HepG2 (cell line): Measurements from ENCODE around the gene KRT71. TPM values are rescaled to one million over a fixed set of nuclear protein-coding genes. Genes with fewer than 3 reads are reported as not detected.

ENCODE experiments used
- ATAC-seq: fragments of 200-7000 bp; cut with Tn5 transposase; 3 replicates; pipeline ENCODE4 v1.9.1; 2020; ENCODE audit warnings: mild to moderate bottlenecking, moderate library complexity
- BruUV-seq: library from RNA; stranded (reverse); fragments of 400-500 nt; replicated peaks from 2 replicates; lab custom pipeline; 2021; lab: Mats Ljungman, UMichigan
- CTCF ChIA-PET: fragments of 300-600 bp; formaldehyde crosslinking; extraction: SDS; loops from one replicate; lab custom pipeline; 2021; ENCODE audit warnings: low total read pairs, inconsistent platforms, low intra/inter-chr PET ratio; lab: Yijun Ruan, JAX
- POLR2A ChIA-PET: fragments of 350-600 bp; sonication (Branson Sonifier 250); formaldehyde crosslinking; loops from one replicate; lab custom pipeline; 2020; ENCODE audit warnings: antibody characterized with exemption, inconsistent platforms; lab: Yijun Ruan, JAX
- DNase-seq: peaks from one replicate; pipeline ENCODE4 v3.0.0-alpha.2; 2015; ENCODE audit warnings: low spot score
- FAIRE-seq: peaks from 3 replicates; lab custom pipeline; 2011; peaks lifted over from hg19 to GRCh38; lab: Jason Lieb, UNC
- H2AFZ ChIP-seq: one replicate; pipeline ENCODE4 v1.6.1; 2011; ENCODE audit warnings: low read length, inconsistent platforms
- H3K27ac ChIP-seq: fragments of 300-600 bp; 3 replicates; pipeline ENCODE4 v1.8.0; 2011; ENCODE audit warnings: mixed run types, mild to moderate bottlenecking, mixed read lengths, low read length, inconsistent platforms; ENCODE audit not compliant: insufficient read depth; ENCODE audit errors: extremely low read length
- H3K27me3 ChIP-seq, 2 experiments: fragments of 200-600 bp in 1 of 2; 2 replicates in 1 of 2; 3 replicates in 1 of 2; pipeline versions ENCODE4 v1.6.0 to v1.8.0; 2011; ENCODE audit warnings: low read length in 2 of 2, mild to moderate bottlenecking in 2 of 2, moderate library complexity in 2 of 2, inconsistent platforms in 1 of 2; ENCODE audit not compliant: insufficient read depth in 2 of 2, control insufficient read depth in 1 of 2
- H3K36me3 ChIP-seq, 2 experiments: fragments of 200-600 bp in 1 of 2; replicated peaks in 1 of 2; 2 replicates in 1 of 2; 3 replicates in 1 of 2; pipeline versions ENCODE4 v1.5.1 to v1.8.0; 2011; ENCODE audit warnings: low read length in 2 of 2, inconsistent platforms in 1 of 2; ENCODE audit not compliant: insufficient read depth in 2 of 2, control insufficient read depth in 1 of 2
- H3K4me1 ChIP-seq: 2 replicates; pipeline ENCODE4 v1.5.1; 2012; ENCODE audit warnings: low read length, inconsistent platforms; ENCODE audit not compliant: insufficient read depth
- H3K4me2 ChIP-seq: 2 replicates; pipeline ENCODE4 v1.6.0; 2011; ENCODE audit warnings: low read depth, low read length, inconsistent platforms
- H3K4me3 ChIP-seq, 3 experiments: fragments of 200-600 bp in 1 of 3; sonication (generic), shearing (Covaris generic) in 1 of 3; replicated peaks in 1 of 3; 2 replicates each; pipeline ENCODE4 v1.5.1; 2011 to 2016; ENCODE audit warnings: low read length in 3 of 3, inconsistent platforms in 2 of 3, low read depth in 2 of 3, mild to moderate bottlenecking in 2 of 3, control low read depth in 1 of 3, mixed read lengths in 1 of 3; ENCODE audit not compliant: insufficient read depth in 1 of 3
- H3K79me2 ChIP-seq: one replicate; pipeline ENCODE4 v1.6.1; 2011; ENCODE audit warnings: low read length, inconsistent platforms; ENCODE audit not compliant: insufficient read depth
- H3K9ac ChIP-seq: 2 replicates; pipeline ENCODE4 v1.6.0; 2011; ENCODE audit warnings: mild to moderate bottlenecking, low read depth, low read length, inconsistent platforms; ENCODE audit not compliant: insufficient read depth
- H3K9me3 ChIP-seq: 2 replicates; pipeline ENCODE4 v1.5.1; 2012; ENCODE audit warnings: mild to moderate bottlenecking, low read length
- H4K20me1 ChIP-seq: 2 replicates; pipeline ENCODE4 v1.6.0; 2011; ENCODE audit warnings: inconsistent platforms, mild to moderate bottlenecking, low read length, moderate library complexity; ENCODE audit not compliant: insufficient read depth
- ARNTL ChIP-seq: sonication (generic); formaldehyde crosslinking; IDR thresholded peaks from 2 replicates; pipeline ENCODE4 v1.4.0; 2020; ENCODE audit warnings: mild to moderate bottlenecking, missing genetic modification reagents
- FOXA1 ChIP-seq, 2 experiments: fragments of 450-650 bp in 1 of 2; sonication (generic) in 1 of 2; formaldehyde crosslinking in 1 of 2; IDR thresholded peaks; 2 replicates each; pipeline versions ENCODE4 v1.4.0 to v1.6.1; 2016 to 2020; ENCODE audit warnings: missing genetic modification reagents in 1 of 2
- KDM6A ChIP-seq: IDR thresholded peaks from 2 replicates; pipeline ENCODE4 v1.6.1; 2016; ENCODE audit warnings: low read depth
- MEF2D ChIP-seq: sonication (generic); formaldehyde crosslinking; IDR thresholded peaks from 2 replicates; pipeline ENCODE4 v1.5.1; 2020; ENCODE audit warnings: mild to moderate bottlenecking, missing genetic modification reagents
- MIXL1 ChIP-seq: IDR thresholded peaks from 2 replicates; pipeline ENCODE4 v1.6.1; 2016
- SAP130 ChIP-seq: IDR thresholded peaks from 2 replicates; pipeline ENCODE4 v1.6.1; 2016; ENCODE audit warnings: low read depth
- SKI ChIP-seq: fragments of 450-650 bp; IDR thresholded peaks from one replicate; pipeline ENCODE4 v1.6.1; 2018; ENCODE audit warnings: mild to moderate bottlenecking; ENCODE audit not compliant: partially characterized antibody
- TBX2 ChIP-seq: sonication (generic); formaldehyde crosslinking; IDR thresholded peaks from 2 replicates; pipeline ENCODE4 v1.5.0; 2020; ENCODE audit warnings: missing genetic modification reagents, mild to moderate bottlenecking, borderline replicate concordance
- ZFP41 ChIP-seq: sonication (generic); formaldehyde crosslinking; IDR thresholded peaks from 2 replicates; pipeline ENCODE4 v1.4.0; 2020; ENCODE audit warnings: mild to moderate bottlenecking, missing genetic modification reagents, borderline replicate concordance
- ZNF136 ChIP-seq: sonication (generic); formaldehyde crosslinking; IDR thresholded peaks from 2 replicates; pipeline ENCODE4 v1.8.1; 2022; ENCODE audit warnings: low read depth, mild to moderate bottlenecking, moderate library complexity, missing genetic modification reagents
- ZNF143 ChIP-seq: sonication (generic); formaldehyde crosslinking; IDR thresholded peaks from 2 replicates; pipeline ENCODE4 v1.4.0; 2020; ENCODE audit warnings: missing genetic modification reagents
- ZNF264 ChIP-seq: sonication (generic); formaldehyde crosslinking; IDR thresholded peaks from 2 replicates; pipeline ENCODE4 v1.4.0; 2020; ENCODE audit warnings: missing genetic modification reagents
- WGBS: methylation state at CpG from one replicate; pipeline ENCODE4 v1.1.6; 2017; ENCODE audit warnings: low lambda C conversion rate; 5-methylcytosine and 5-hydroxymethylcytosine counted together
- in situ Hi-C: cut with HindIII; loops from 2 replicates; pipeline ENCODE4 v1.10.0; 2017; ENCODE audit warnings: low pct_unique_long_range_greater_than_20kb; ENCODE audit not compliant: extremely low pct_ligation_motif_present
- intact Hi-C: fragments of 100-400 bp; cut with micrococcal nuclease; formaldehyde crosslinking; loops from one replicate; pipeline ENCODE4 v1.10.0; 2022; ENCODE audit not compliant: unreplicated experiment
- polyA plus RNA-seq, 8 experiments: library from polyadenylated mRNA; depleted of rRNA in 3 of 8; stranded (reverse) in 7 of 8; unstranded in 1 of 8; fragments of >200 nt; fragmentation: Illumina TruSeq in 4 of 8; extraction: Trizol in 4 of 8; gene quantifications; 2 replicates each; pipeline versions ENCODE4 v1.2.1 to v1.2.3, GENCODE V29; 2011 to 2016; ENCODE audit warnings: low read depth in 4 of 8, missing spikeins in 1 of 8, mixed read lengths in 1 of 8; ENCODE audit not compliant: insufficient read depth in 1 of 8
- total RNA-seq, 5 experiments: library from RNA; depleted of rRNA; stranded (reverse); fragments of >200 nt; fragmentation: Illumina TruSeq; extraction: Trizol; gene quantifications; 2 replicates each; pipeline ENCODE4 v1.2.3, GENCODE V29; 2016; ENCODE audit warnings: low read depth in 1 of 5
- TF ChIP-seq, protein P1 (sequence below): sonication (generic); formaldehyde crosslinking; conservative IDR thresholded peaks from 2 replicates; pipeline ENCODE4 v1.4.0; 2020; ENCODE audit warnings: missing genetic modification reagents
- TF ChIP-seq, protein P2 (sequence below): sonication (generic); formaldehyde crosslinking; IDR thresholded peaks from 2 replicates; pipeline ENCODE4 v1.5.0; 2020; ENCODE audit warnings: mild to moderate bottlenecking, missing genetic modification reagents
- TF ChIP-seq, protein P3 (sequence below): sonication (generic); formaldehyde crosslinking; IDR thresholded peaks from 2 replicates; pipeline ENCODE4 v1.4.0; 2020; ENCODE audit warnings: mild to moderate bottlenecking, missing genetic modification reagents
- TF ChIP-seq, protein P4 (sequence below): sonication (generic); formaldehyde crosslinking; IDR thresholded peaks from 2 replicates; pipeline ENCODE4 v1.4.0; 2020; ENCODE audit warnings: missing genetic modification reagents

Gene KRT71
- total and polyA plus RNA-seq, 2 of the 13 experiments (the other 11 are each of a cell fraction or from before 2014, with no cell fraction given) = not detected

DNA sequence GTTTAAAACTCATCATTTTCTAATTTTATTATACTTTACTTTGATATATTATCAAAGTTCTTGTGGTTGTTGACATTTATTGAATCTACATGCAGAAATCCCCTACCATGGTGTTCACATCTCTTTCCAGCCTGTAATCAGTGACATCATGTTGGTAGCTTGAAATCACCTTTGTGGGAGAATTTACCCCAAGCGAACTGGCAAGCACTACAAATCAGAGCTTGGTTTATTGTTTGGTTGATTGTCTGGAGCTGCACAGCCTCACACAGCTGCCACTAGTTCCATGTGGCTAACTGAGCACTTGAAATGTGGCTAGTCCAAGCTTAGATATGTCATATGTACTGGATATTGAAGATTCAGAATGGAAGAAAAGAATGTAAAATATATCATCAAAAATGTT, 17.4 kb downstream of the KRT71 start:
- peaks cover 2 to 14% of the 10 kb centered on the region in 2 experiments; a peak in 2 of 5 replicates for H3K27me3 ChIP-seq
- POLR2A ChIA-PET = no interaction called here
- intact Hi-C loops (no loop called here), in situ Hi-C loops (loop anchor here (25.0 kb wide), 1 partner anchor 398 kb away; no protein-coding TSS in a partner anchor)
- no peak overlapping the region for H2AFZ ChIP-seq
- no peak overlapping the region for H3K9ac ChIP-seq
- no peaks in the 10 kb centered on the region for H3K9me3 ChIP-seq
- no peaks in the 10 kb centered on the region for H3K36me3 ChIP-seq
- BruUV-seq = no TSS peak
- ATAC-seq (no peak), DNase-seq (no peak), FAIRE-seq (no peak)
- H3K27ac ChIP-seq = no peak overlapping the region
- H3K4me1 ChIP-seq = no peaks in the 10 kb centered on the region
- H3K4me3 ChIP-seq = no peak overlapping the region
- H3K79me2 ChIP-seq = no peaks in the 10 kb centered on the region
- WGBS = 0% methylated on average over 1 of the region's 1 CpG
- no peaks in the 10 kb centered on the region for H4K20me1 ChIP-seq
- CTCF ChIA-PET = no interaction called here
- no peak overlapping the region for H3K4me2 ChIP-seq
- no peak for TF ChIP-seq ZNF143 (CRISPR knock-in tag)
- TF ChIP-seq ZFP41 (CRISPR knock-in tag) = no peak
- TF ChIP-seq TBX2 (CRISPR knock-in tag) = no peak
- TF ChIP-seq SAP130 (CRISPR knock-in tag) = no peak
- TF ChIP-seq, protein P1, sequence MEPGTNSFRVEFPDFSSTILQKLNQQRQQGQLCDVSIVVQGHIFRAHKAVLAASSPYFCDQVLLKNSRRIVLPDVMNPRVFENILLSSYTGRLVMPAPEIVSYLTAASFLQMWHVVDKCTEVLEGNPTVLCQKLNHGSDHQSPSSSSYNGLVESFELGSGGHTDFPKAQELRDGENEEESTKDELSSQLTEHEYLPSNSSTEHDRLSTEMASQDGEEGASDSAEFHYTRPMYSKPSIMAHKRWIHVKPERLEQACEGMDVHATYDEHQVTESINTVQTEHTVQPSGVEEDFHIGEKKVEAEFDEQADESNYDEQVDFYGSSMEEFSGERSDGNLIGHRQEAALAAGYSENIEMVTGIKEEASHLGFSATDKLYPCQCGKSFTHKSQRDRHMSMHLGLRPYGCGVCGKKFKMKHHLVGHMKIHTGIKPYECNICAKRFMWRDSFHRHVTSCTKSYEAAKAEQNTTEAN (CRISPR knock-in tag) = no peak
- TF ChIP-seq ZNF264 (CRISPR knock-in tag) = no peak
- no peak for TF ChIP-seq ZNF136
- TF ChIP-seq, protein P2, sequence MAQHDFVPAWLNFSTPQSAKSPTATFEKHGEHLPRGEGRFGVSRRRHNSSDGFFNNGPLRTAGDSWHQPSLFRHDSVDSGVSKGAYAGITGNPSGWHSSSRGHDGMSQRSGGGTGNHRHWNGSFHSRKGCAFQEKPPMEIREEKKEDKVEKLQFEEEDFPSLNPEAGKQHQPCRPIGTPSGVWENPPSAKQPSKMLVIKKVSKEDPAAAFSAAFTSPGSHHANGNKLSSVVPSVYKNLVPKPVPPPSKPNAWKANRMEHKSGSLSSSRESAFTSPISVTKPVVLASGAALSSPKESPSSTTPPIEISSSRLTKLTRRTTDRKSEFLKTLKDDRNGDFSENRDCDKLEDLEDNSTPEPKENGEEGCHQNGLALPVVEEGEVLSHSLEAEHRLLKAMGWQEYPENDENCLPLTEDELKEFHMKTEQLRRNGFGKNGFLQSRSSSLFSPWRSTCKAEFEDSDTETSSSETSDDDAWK (CRISPR knock-in tag) = no peak
- TF ChIP-seq MEF2D = no peak
- TF ChIP-seq ARNTL (CRISPR knock-in tag) = no peak
- TF ChIP-seq KDM6A (CRISPR knock-in tag) = no peak
- TF ChIP-seq FOXA1 (IDR thresholded peaks at IDR 0.05) = no peak
- no peak for TF ChIP-seq FOXA1 (CRISPR knock-in tag; IDR thresholded peaks at IDR 0.05)
- TF ChIP-seq, protein P3, sequence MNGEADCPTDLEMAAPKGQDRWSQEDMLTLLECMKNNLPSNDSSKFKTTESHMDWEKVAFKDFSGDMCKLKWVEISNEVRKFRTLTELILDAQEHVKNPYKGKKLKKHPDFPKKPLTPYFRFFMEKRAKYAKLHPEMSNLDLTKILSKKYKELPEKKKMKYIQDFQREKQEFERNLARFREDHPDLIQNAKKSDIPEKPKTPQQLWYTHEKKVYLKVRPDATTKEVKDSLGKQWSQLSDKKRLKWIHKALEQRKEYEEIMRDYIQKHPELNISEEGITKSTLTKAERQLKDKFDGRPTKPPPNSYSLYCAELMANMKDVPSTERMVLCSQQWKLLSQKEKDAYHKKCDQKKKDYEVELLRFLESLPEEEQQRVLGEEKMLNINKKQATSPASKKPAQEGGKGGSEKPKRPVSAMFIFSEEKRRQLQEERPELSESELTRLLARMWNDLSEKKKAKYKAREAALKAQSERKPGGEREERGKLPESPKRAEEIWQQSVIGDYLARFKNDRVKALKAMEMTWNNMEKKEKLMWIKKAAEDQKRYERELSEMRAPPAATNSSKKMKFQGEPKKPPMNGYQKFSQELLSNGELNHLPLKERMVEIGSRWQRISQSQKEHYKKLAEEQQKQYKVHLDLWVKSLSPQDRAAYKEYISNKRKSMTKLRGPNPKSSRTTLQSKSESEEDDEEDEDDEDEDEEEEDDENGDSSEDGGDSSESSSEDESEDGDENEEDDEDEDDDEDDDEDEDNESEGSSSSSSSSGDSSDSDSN (CRISPR knock-in tag) = no peak
- TF ChIP-seq, protein P4, sequence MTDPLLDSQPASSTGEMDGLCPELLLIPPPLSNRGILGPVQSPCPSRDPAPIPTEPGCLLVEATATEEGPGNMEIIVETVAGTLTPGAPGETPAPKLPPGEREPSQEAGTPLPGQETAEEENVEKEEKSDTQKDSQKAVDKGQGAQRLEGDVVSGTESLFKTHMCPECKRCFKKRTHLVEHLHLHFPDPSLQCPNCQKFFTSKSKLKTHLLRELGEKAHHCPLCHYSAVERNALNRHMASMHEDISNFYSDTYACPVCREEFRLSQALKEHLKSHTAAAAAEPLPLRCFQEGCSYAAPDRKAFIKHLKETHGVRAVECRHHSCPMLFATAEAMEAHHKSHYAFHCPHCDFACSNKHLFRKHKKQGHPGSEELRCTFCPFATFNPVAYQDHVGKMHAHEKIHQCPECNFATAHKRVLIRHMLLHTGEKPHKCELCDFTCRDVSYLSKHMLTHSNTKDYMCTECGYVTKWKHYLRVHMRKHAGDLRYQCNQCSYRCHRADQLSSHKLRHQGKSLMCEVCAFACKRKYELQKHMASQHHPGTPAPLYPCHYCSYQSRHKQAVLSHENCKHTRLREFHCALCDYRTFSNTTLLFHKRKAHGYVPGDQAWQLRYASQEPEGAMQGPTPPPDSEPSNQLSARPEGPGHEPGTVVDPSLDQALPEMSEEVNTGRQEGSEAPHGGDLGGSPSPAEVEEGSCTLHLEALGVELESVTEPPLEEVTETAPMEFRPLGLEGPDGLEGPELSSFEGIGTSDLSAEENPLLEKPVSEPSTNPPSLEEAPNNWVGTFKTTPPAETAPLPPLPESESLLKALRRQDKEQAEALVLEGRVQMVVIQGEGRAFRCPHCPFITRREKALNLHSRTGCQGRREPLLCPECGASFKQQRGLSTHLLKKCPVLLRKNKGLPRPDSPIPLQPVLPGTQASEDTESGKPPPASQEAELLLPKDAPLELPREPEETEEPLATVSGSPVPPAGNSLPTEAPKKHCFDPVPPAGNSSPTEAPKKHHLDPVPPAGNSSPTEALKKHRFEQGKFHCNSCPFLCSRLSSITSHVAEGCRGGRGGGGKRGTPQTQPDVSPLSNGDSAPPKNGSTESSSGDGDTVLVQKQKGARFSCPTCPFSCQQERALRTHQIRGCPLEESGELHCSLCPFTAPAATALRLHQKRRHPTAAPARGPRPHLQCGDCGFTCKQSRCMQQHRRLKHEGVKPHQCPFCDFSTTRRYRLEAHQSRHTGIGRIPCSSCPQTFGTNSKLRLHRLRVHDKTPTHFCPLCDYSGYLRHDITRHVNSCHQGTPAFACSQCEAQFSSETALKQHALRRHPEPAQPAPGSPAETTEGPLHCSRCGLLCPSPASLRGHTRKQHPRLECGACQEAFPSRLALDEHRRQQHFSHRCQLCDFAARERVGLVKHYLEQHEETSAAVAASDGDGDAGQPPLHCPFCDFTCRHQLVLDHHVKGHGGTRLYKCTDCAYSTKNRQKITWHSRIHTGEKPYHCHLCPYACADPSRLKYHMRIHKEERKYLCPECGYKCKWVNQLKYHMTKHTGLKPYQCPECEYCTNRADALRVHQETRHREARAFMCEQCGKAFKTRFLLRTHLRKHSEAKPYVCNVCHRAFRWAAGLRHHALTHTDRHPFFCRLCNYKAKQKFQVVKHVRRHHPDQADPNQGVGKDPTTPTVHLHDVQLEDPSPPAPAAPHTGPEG (CRISPR knock-in tag) = no peak
- TF ChIP-seq MIXL1 = no peak
- no peak for TF ChIP-seq SKI
